ENCODE measurements around the gene FAM181B.

DNA sequence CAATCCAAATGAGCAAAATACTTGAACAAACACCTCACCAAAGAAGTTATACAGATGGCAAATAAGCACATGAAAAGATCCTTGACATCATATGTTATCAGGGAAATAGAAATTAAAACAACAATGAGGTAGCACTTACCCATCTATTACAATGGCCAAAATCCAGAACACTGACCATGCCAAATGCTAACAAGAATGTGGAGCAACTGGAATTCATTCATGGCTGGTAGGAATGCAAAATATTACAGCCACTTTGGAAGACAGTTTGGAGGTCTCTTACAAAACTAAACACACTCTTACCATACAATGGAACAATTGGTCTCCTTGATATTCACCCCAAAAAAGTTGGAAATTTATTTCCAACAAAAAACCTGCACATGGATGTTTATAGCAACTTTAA is 19.1 kb upstream of the FAM181B start:
- no peak for TF ChIP-seq CTCF (IDR thresholded peaks at IDR 0.05; ENCODE audit: extremely low read depth in 1 of 2, insufficient read depth in 1 of 2, low read depth in 1 of 2, low read length in 2 of 2)
- TF ChIP-seq POLR2A (IDR thresholded peaks at IDR 0.05; ENCODE audit: low read depth, low read length) = no peak
- TF ChIP-seq, protein P1, sequence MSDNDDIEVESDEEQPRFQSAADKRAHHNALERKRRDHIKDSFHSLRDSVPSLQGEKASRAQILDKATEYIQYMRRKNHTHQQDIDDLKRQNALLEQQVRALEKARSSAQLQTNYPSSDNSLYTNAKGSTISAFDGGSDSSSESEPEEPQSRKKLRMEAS (IDR thresholded peaks at IDR 0.05; ENCODE audit: insufficient read depth, insufficient read length) = no peak
- TF ChIP-seq POLR2AphosphoS5 (IDR thresholded peaks at IDR 0.05; ENCODE audit: insufficient read depth, low read depth, low read length) = no peak
- TF ChIP-seq EZH2 (IDR thresholded peaks at IDR 0.05; ENCODE audit: borderline replicate concordance, low read depth, low read length, severe bottlenecking) = no peak
